Astrocyte of the cerebellum (primary cell): ENCODE measurements around the gene PRSS57.
A peak's percentile ranks its signal among the peaks of the same experiment; 100 is the strongest.
"Not testable (repeated sequence)": the region's sequence is repeated elsewhere in the genome, so short reads cannot be mapped to it uniquely, and the experiment has no call there.

Experiments used
- DNase-seq: peaks from one replicate; pipeline ENCODE4 v3.0.0-alpha.2; 2011; ENCODE audit warnings: low read depth
- H3K4me3 ChIP-seq: 2 replicates; pipeline ENCODE4 v1.5.1; 2011; ENCODE audit warnings: mild to moderate bottlenecking, low read depth, low read length, moderate library complexity
- in situ Hi-C: cut with HindIII; loops from 2 replicates; pipeline ENCODE4 v1.10.0; 2017; ENCODE audit warnings: low sequenced_read_pairs
- TF ChIP-seq, protein P1 (sequence below): IDR thresholded peaks from 2 replicates; pipeline ENCODE4 v1.5.1; 2012; ENCODE audit warnings: low read length, low read depth, moderate library complexity, mild to moderate bottlenecking; ENCODE audit errors: missing control alignments

The PRSS57 gene

DNA sequence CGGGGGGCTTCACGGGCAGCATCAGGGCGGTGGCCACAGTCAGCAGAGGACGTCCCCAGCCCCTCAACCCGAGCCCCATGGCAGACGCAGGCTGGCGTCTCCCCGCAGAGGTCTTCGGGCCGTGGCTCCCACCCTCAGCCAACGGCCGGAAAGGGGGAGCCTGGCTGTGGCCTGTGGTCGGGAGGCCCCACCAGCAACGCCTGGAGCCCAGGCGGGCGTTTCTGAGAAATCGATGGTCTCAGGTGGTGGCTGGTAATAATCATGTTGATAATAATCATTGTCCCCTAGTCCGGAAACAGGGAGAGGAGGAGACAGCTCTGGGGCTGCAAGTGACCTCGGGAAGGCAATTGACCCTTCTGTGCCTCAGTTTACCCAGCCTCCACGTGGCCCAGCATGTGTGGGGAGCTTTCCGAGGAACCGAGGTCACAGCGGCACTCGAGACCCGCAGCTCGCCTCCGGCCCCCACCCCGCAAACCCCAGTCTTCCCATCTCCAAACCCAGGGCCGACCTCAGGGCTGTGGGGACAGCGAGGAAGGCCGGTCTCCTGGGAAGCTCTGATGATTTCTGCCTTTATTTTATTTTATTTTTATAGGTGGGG lies at the start of gene PRSS57:
Gene PRSS57, minus strand, starts transcription at position 101 of the 598 bp plus-strand sequence. Its CDS starts 22 bp downstream, at position 79.
- DNase-seq: no peak
- no peak within 1 kb of the TSS for H3K4me3 ChIP-seq
- in situ Hi-C loops: no loop called here
- TF ChIP-seq, protein P1, sequence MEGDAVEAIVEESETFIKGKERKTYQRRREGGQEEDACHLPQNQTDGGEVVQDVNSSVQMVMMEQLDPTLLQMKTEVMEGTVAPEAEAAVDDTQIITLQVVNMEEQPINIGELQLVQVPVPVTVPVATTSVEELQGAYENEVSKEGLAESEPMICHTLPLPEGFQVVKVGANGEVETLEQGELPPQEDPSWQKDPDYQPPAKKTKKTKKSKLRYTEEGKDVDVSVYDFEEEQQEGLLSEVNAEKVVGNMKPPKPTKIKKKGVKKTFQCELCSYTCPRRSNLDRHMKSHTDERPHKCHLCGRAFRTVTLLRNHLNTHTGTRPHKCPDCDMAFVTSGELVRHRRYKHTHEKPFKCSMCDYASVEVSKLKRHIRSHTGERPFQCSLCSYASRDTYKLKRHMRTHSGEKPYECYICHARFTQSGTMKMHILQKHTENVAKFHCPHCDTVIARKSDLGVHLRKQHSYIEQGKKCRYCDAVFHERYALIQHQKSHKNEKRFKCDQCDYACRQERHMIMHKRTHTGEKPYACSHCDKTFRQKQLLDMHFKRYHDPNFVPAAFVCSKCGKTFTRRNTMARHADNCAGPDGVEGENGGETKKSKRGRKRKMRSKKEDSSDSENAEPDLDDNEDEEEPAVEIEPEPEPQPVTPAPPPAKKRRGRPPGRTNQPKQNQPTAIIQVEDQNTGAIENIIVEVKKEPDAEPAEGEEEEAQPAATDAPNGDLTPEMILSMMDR: no peak

DNA sequence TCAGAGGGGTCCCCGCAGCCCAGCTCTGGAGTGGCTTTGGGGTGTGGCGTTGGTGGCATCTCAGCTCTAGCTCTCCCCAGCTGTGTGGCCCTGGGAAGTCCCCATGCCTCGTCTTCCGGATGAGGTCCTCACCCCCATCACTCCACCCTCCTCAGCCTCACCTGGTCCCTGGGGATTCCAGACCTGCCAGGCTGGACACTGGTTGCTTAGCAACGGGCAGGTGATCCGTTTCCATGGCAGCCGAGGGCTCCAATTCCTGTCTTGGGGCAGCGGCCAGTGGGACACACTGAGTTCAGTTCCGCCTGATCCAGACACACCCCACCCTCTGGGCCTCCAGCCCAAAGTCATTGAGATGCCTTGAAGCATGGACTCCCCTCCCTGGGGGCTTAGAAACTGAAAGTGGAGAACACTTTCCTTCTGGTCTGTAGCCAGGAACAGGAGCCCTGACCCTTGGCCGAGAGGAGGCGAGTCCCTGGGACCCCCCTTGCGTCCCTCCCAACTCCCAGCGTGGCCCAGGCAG lies 48.0 kb upstream of the PRSS57 start:
- no peak for DNase-seq
- in situ Hi-C loops: no loop called here
- H3K4me3 ChIP-seq: no peak overlapping the region
- TF ChIP-seq, protein P1: no peak

DNA sequence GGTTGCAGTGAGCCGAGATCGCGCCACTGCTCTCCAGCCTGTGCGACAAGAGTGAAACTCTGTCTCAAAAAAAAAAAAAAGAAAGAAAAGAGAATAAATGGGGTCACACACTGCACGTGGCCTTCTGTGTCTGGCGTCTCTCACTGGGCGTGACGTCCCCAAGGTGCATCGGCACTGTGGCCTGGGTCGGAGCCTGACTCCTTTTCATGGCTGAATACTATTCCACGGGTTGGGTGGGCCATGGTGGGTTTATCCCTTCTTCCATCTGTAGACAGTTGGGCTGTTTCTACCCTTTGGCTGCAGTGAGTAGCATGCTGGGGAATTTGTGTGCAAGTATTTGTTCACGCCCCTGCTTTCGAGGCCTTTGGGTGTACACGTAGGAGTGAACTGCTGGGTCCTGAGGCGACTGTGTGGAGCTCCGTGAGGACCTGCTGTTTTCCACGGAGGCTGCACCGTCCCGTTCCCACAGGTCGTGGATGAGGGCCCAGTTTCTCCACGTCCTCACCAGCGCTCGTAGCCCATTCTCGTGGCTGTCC lies 47.4 kb upstream of the PRSS57 start:
- in situ Hi-C loops: no loop called here
- no peak overlapping the region for H3K4me3 ChIP-seq

DNA sequence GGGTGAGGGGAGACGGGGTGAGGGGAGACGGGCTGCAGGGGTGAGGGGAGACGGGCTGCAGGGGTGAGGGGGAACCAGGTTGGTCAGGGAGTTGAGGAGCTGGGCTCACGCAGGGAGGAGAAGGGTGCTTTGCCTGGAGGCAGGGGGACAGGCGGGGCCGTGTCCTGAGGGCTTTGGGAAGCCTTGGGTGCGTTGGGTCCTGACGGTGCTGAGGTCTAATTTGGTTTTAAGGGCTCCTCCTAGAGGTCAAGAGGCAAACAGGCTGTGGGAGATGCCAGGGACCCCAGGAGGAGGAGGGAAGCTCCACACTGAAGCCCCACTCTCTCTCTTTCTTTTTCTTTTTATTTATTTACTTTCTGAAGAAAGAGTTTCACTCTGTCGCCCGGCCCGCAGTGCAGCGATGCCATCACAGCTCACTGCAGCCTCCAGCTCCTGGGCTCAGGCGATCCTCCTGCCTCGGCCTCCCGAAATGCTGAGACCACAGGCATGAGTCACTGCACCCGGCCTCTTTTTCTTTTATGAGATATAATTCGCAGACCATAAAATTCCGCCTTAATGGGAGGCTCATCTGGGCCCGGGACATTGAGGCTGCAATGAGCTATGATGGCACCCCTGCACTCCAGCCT lies 46.4 kb upstream of the PRSS57 start:
- no peak for DNase-seq
- in situ Hi-C loops: no loop called here
- no peak overlapping the region for H3K4me3 ChIP-seq
- TF ChIP-seq, protein P1: peak; percentile 28

More for the DNA sequence above, 47.4 kb upstream of the PRSS57 start:
- DNase-seq: no peak
- TF ChIP-seq, protein P1: no peak

DNA sequence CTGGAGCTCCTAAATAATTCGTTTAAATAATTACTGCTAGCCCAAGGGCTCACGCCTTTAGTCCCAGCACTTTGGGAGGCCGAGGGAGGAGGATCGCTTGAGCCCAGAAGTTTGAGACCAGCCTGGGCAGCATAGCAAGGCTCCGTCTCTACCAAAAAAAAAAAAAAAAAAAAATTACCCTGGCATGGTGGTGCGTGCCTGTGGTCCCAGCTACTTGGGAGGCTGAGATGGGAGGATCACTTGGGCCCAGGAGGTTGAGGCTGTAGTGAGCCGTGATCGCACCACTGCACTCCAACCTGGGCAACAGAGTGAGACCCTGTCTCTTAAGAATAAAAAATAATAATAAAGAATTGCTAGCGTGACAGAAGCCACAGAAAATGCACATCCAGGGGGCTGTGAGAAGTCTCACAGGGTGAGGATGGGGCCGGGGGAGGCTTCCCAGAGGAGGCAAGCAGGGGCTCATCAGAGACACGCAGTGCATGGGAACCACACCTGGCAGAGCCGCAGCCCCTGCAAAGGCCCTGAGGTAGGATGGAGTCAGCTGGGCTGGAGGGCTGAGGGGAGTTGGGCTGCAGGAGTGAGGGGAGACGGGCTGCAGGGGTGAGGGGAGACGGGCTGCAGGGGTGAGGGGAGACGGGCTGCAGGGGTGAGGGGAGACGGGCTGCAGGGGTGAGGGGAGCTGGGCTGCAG lies 45.7 kb upstream of the PRSS57 start:
- DNase-seq, H3K4me3 ChIP-seq, in situ Hi-C loops: not testable (repeated sequence)

DNA sequence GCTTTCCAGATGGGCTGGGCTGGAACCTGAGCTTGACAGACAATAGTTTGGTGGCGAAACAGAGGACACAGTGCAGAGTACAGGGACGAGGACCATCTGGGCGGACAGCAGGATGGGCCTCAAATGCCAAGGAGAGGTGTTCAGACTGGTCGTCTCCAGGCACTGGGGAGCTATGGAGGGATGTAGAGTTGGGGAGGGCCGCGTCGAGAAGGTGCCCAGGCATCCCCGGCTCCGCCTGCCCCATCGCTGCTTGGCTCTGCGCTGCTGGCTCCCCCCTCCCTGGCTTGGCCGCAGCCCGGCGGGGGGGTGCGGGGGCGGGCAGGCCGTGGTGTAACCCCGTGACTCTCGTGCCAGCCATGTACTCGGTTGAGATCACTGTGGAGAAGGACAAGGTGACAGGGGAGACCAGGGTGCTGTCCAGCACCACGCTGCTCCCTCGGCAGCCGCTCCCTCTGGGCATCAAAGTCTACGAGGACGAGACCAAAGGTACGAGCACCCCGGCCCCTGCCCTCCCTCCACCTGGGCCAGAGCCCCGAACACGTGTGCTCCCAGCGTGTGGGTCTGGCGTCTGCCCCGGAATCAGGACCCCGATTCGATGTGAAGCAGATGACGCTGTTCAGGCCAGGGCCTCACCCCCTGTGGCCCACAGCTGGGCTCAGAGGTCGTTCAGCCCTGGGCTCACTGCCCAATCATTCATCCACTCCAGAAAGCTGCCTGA lies 44.9 kb upstream of the PRSS57 start:
- H3K4me3 ChIP-seq: no peak overlapping the region
- TF ChIP-seq, protein P1: no peak
- DNase-seq: no peak
- in situ Hi-C loops: no loop called here
